Neural progenitor cell (in vitro differentiated cells): ENCODE data around the gene SND1. TPM values are rescaled to one million over a fixed set of nuclear protein-coding genes. Genes with fewer than 3 reads are reported as not detected.
"Not testable (repeated sequence)": the region's sequence is repeated elsewhere in the genome, so short reads cannot be mapped to it uniquely, and the experiment has no call there.

Experiments
- DNase-seq: peaks from one replicate; pipeline ENCODE4 v3.0.0-alpha.2; 2016; ENCODE audit warnings: low spot score
- H2AFZ ChIP-seq: fragments of 200-600 bp; sonication (generic); replicated peaks from 2 replicates; pipeline ENCODE4 v1.6.1; 2016; ENCODE audit warnings: antibody characterized with exemption
- H3F3A ChIP-seq: fragments of 200-600 bp; sonication (generic); 2 replicates; pipeline ENCODE4 v1.6.1; 2016; ENCODE audit warnings: antibody characterized with exemption, low read depth
- H3K27ac ChIP-seq: fragments of 200-600 bp; sonication (generic); 2 replicates; pipeline ENCODE4 v1.5.1; 2016; ENCODE audit warnings: mild to moderate bottlenecking
- H3K27me3 ChIP-seq: fragments of 200-600 bp; sonication (generic); 2 replicates; pipeline ENCODE4 v1.6.1; 2016; ENCODE audit warnings: mild to moderate bottlenecking, moderate library complexity
- H3K36me3 ChIP-seq: fragments of 200-600 bp; sonication (generic); 2 replicates; pipeline ENCODE4 v1.5.1; 2016
- H3K4me1 ChIP-seq: fragments of 200-600 bp; sonication (generic); 2 replicates; pipeline ENCODE4 v1.6.1; 2016; ENCODE audit warnings: mixed run types
- H3K4me2 ChIP-seq: fragments of 200-600 bp; sonication (generic); 2 replicates; pipeline ENCODE4 v1.6.1; 2016
- H3K4me3 ChIP-seq: fragments of 200-600 bp; sonication (generic); 2 replicates; pipeline ENCODE4 v1.5.1; 2016
- H3K79me2 ChIP-seq: fragments of 200-600 bp; sonication (generic); 2 replicates; pipeline ENCODE4 v1.6.1; 2016; ENCODE audit warnings: low read depth
- H3K9ac ChIP-seq: fragments of 200-600 bp; sonication (generic); 2 replicates; pipeline ENCODE4 v1.6.1; 2016
- H3K9me3 ChIP-seq: fragments of 200-600 bp; sonication (generic); 2 replicates; pipeline ENCODE4 v1.5.1; 2016; ENCODE audit warnings: low read depth
- H4K20me1 ChIP-seq: fragments of 200-600 bp; sonication (generic); 2 replicates; pipeline ENCODE4 v1.6.1; 2016; ENCODE audit warnings: low read depth
- H3K27ac Mint-ChIP-seq: 3 replicates; pipeline ENCODE4 v1.8.0; 2021; ENCODE audit warnings: mixed read lengths
- H3K27me3 Mint-ChIP-seq: 2 replicates; pipeline ENCODE4 v1.8.0; 2022; ENCODE audit warnings: low read depth, mild to moderate bottlenecking, inconsistent platforms, moderate library complexity, mixed read lengths; ENCODE audit not compliant: insufficient read depth
- H3K36me3 Mint-ChIP-seq: 3 replicates; pipeline ENCODE4 v1.8.0; 2021; ENCODE audit warnings: mixed read lengths
- H3K4me1 Mint-ChIP-seq: 3 replicates; pipeline ENCODE4 v1.8.0; 2021; ENCODE audit warnings: mixed read lengths
- H3K4me3 Mint-ChIP-seq: 3 replicates; pipeline ENCODE4 v1.8.0; 2021; ENCODE audit warnings: mild to moderate bottlenecking, moderate library complexity, mixed read lengths
- H3K9me3 Mint-ChIP-seq: 3 replicates; pipeline ENCODE4 v1.8.0; 2020; ENCODE audit warnings: mixed read lengths
- EZH2 ChIP-seq: fragments of 200-600 bp; sonication (generic); IDR thresholded peaks from 2 replicates; pipeline ENCODE4 v1.6.1; 2017; ENCODE audit warnings: antibody characterized with exemption, mild to moderate bottlenecking, moderate library complexity
- EZH2phosphoT487 ChIP-seq: fragments of 200-600 bp; sonication (generic); IDR thresholded peaks from 2 replicates; pipeline ENCODE4 v1.6.1; 2017; ENCODE audit warnings: antibody characterized with exemption
- total RNA-seq: library from RNA; depleted of rRNA; stranded (reverse); fragments of >200 nt; gene quantifications from 2 replicates; pipeline ENCODE4 v1.2.3, GENCODE V29; 2015; ENCODE audit warnings: low replicate concordance
- TF ChIP-seq, protein P1 (sequence below): fragments of 200-600 bp; sonication (generic); IDR thresholded peaks from 2 replicates; pipeline ENCODE4 v1.5.1; 2017; ENCODE audit warnings: antibody characterized with exemption, mild to moderate bottlenecking

SND1 gene
- total RNA-seq, 1 donor from 2014 or later: 154 TPM

DNA sequence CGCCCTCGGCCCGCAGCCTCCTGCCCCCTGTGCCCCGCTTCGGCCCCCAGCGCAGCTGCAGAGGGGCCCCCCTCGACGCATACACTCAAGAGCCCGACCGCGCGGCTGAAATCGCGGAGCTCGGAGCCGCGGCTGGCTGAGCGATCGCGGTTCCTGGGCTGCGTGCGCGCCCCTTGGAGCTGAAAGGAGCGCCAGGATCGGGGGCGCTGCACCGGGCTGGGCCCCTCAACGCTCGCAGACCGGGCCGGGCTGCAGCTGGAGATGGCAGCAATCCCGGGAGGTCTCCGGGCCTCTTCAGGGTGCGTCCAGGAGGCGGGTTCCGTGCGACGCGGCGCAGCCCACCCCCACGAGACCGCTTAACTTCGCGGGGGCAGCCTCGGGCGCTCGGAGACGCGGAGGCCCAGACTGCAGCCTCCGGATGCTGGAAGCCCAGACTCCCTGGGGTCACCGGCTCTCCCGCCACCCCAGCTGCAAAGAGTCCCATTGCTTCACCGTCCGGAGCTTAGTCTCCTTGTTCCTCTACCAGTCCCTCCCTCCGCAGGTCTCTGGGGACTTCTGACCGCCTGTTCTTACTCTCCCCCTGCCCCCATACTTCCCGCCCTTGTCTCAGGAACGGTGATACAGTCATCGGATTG is 452.2 kb downstream of the SND1 start:
- Mint-ChIP-seq H3K27me3 (peaks cover 17% of the 10 kb centered on the region), H3K4me1 (peaks cover 14% of the 10 kb centered on the region), H3K36me3 (no peaks in the 10 kb centered on the region), H3K27ac (peak overlapping the region; percentile 28), H3K4me3 (peak overlapping the region; percentile 80), H3K9me3 (peaks cover 3% of the 10 kb centered on the region)
- H3K9ac ChIP-seq: no peak overlapping the region
- no peaks in the 10 kb centered on the region for H3F3A ChIP-seq
- no peak for TF ChIP-seq EZH2phosphoT487
- TF ChIP-seq EZH2: no peak
- TF ChIP-seq, protein P1, sequence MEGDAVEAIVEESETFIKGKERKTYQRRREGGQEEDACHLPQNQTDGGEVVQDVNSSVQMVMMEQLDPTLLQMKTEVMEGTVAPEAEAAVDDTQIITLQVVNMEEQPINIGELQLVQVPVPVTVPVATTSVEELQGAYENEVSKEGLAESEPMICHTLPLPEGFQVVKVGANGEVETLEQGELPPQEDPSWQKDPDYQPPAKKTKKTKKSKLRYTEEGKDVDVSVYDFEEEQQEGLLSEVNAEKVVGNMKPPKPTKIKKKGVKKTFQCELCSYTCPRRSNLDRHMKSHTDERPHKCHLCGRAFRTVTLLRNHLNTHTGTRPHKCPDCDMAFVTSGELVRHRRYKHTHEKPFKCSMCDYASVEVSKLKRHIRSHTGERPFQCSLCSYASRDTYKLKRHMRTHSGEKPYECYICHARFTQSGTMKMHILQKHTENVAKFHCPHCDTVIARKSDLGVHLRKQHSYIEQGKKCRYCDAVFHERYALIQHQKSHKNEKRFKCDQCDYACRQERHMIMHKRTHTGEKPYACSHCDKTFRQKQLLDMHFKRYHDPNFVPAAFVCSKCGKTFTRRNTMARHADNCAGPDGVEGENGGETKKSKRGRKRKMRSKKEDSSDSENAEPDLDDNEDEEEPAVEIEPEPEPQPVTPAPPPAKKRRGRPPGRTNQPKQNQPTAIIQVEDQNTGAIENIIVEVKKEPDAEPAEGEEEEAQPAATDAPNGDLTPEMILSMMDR: no peak
- no peaks in the 10 kb centered on the region for H3K79me2 ChIP-seq
- H3K4me2 ChIP-seq: peak overlapping the region; percentile 54
- peaks cover 41% of the 10 kb centered on the region for H3K27me3 ChIP-seq
- H3K4me1 ChIP-seq: no peaks in the 10 kb centered on the region
- peak overlapping the region; percentile 22 for H3K4me3 ChIP-seq
- H3K9me3 ChIP-seq: no peaks in the 10 kb centered on the region
- H2AFZ ChIP-seq: no peak overlapping the region
- no peak overlapping the region for H3K27ac ChIP-seq
- no peaks in the 10 kb centered on the region for H3K36me3 ChIP-seq
- H4K20me1 ChIP-seq: no peaks in the 10 kb centered on the region
- DNase-seq: peak; percentile 29

DNA sequence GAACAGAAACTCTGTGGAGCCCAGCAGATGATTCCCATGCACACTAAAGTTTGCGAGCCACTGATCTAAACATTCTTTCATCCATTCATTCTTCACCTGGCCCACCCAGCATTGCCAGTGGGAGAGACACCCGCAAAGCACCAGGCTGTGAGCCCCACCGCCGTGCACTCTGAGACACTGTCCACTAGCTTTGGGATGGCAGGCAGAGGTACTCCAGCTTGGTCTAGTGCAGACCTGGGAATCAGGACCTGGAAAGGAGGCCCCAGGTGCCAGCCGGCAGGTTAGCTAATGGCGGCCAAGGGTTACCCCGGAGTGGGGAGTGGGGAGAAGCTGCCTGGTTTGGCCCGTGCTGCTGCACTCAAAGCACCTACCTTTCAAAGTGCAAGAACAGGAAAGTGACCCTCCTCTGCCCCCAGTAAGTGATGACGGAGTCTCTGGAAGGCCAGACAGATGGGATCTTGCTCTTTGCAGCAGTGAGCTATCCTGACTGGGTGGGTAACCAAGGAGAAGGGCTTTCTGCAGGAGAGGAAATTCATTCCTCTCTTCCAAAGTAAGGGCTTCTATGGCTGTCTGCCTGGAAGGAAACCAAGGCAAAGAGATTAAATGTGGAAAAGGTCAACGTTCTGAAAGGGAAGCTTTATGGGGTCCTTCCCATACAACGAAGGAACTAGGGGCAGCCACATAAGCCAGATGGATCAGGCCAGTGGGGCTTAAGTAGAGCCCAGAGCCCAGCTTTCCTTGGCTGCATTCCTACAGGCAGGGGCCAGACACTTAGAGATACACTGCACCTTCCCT is 453.4 kb downstream of the SND1 start:
- Histone ChIP-seq H4K20me1 (no peaks in the 10 kb centered on the region), H3K4me1 (no peaks in the 10 kb centered on the region), H3K79me2 (no peaks in the 10 kb centered on the region), H3K4me3 (no peak overlapping the region), H3K36me3 (no peaks in the 10 kb centered on the region), H3K9me3 (no peaks in the 10 kb centered on the region), H3K4me2 (no peak overlapping the region), H3K27ac (no peak overlapping the region), H2AFZ (no peak overlapping the region), H3F3A (no peaks in the 10 kb centered on the region), H3K27me3 (peaks cover 41% of the 10 kb centered on the region), H3K9ac (no peak overlapping the region)
- TF ChIP-seq, protein P1: no peak
- TF ChIP-seq EZH2phosphoT487 (no peak), EZH2 (no peak)
- peaks cover 14% of the 10 kb centered on the region for H3K4me1 Mint-ChIP-seq
- H3K36me3 Mint-ChIP-seq: no peaks in the 10 kb centered on the region
- H3K4me3 Mint-ChIP-seq: no peak overlapping the region
- no peak for DNase-seq
- peaks cover 6% of the 10 kb centered on the region for H3K9me3 Mint-ChIP-seq
- peaks cover 15% of the 10 kb centered on the region for H3K27me3 Mint-ChIP-seq
- H3K27ac Mint-ChIP-seq: no peak overlapping the region

DNA sequence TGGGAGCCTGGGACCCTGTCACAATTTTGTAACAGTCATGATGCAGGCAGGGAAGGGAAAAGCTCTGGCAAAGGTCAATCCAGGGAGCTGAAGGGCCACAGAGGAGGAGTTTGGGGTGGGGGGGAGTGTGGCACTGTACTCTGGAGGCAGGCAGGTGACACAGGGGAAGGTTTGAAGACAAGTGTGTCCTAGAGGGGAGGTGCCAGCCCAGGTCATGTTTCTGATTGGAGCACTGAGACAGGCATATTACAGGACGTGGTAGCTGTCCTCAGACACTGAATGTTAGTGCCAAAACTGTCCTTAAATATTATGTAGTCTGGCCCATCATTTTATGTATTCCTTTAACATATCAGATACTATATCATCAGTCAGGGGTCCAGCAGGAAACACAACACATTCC is 454.8 kb downstream of the SND1 start:
- Histone ChIP-seq H3K4me3 (no peak overlapping the region), H3K9me3 (no peaks in the 10 kb centered on the region), H3K4me1 (no peaks in the 10 kb centered on the region), H3K36me3 (no peaks in the 10 kb centered on the region), H2AFZ (no peak overlapping the region), H4K20me1 (no peaks in the 10 kb centered on the region), H3K27ac (no peak overlapping the region), H3K4me2 (no peak overlapping the region), H3K9ac (no peak overlapping the region), H3K27me3 (peaks cover 41% of the 10 kb centered on the region), H3F3A (no peaks in the 10 kb centered on the region), H3K79me2 (no peaks in the 10 kb centered on the region)
- TF ChIP-seq EZH2 (no peak), EZH2phosphoT487 (no peak)
- TF ChIP-seq, protein P1: no peak
- H3K36me3 Mint-ChIP-seq: no peaks in the 10 kb centered on the region
- peaks cover 9% of the 10 kb centered on the region for H3K27me3 Mint-ChIP-seq
- DNase-seq: no peak
- no peak overlapping the region for H3K27ac Mint-ChIP-seq
- H3K4me3 Mint-ChIP-seq: no peak overlapping the region
- H3K9me3 Mint-ChIP-seq: peaks cover 6% of the 10 kb centered on the region
- H3K4me1 Mint-ChIP-seq: peaks cover 3% of the 10 kb centered on the region

DNA sequence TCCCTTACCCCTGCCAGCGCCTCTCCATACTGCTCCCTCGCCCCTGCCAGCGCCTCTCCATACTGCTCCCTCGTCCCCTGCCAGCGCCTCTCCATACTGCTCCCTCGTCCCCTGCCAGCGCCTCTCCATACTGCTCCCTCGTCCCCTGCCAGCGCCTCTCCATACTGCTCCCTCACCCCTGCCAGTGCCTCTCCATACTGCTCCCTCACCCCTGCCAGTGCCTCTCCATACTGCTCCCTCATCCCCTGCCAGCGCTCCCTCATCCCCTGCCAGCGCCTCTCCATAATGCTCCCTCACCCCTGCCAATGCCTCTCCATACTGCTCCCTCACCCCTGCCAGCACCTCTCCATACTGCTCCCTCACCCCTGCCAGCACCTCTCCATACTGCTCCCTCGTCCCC is 455.5 kb downstream of the SND1 start:
- H3K4me3 Mint-ChIP-seq, H4K20me1 ChIP-seq, DNase-seq, H3K4me2 ChIP-seq, H3K9me3 Mint-ChIP-seq, H3K36me3 ChIP-seq, H3K4me3 ChIP-seq, H3K27ac Mint-ChIP-seq, H3K27ac ChIP-seq, H3K9me3 ChIP-seq, H2AFZ ChIP-seq, H3K79me2 ChIP-seq, H3K9ac ChIP-seq, H3F3A ChIP-seq, H3K4me1 Mint-ChIP-seq, H3K27me3 Mint-ChIP-seq, H3K4me1 ChIP-seq, H3K36me3 Mint-ChIP-seq: not testable (repeated sequence)
- H3K27me3 ChIP-seq: peaks cover 38% of the 10 kb centered on the region
